GM12873 (cell line): Measurements from ENCODE around the gene PKD2L1.

ENCODE experiments used
- CTCF ChIP-seq: IDR thresholded peaks from 2 replicates; pipeline ENCODE4 v1.5.1; 2012; ENCODE audit warnings: low read depth, mild to moderate bottlenecking, moderate library complexity, low read length, control low read depth; ENCODE audit not compliant: insufficient read depth; ENCODE audit errors: missing control alignments

The PKD2L1 gene

DNA sequence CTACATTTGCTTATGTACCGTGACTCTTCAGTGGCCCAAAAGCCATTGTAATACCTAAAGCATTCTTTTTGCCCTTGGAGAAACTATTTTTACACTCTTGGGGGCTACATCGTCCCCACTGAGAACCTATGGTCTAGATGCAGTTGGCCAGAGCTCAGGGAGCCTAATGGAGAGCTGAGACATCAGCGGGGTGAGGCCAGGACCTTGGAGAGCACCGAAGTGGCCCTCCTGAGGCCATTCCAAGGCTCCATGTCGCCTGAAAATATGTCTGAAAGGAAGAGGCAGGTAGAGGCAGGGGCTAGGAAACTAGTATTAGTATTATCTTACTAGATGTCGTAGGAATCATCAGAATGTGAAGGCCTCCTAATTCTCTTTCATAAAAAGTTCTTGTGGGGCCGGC, 4.9 kb downstream of the PKD2L1 start:
- no peak for TF ChIP-seq CTCF

GRCh38 chr10:100319707-100320402, 10.2 kb downstream of the PKD2L1 start:
- no peak for TF ChIP-seq CTCF

DNA sequence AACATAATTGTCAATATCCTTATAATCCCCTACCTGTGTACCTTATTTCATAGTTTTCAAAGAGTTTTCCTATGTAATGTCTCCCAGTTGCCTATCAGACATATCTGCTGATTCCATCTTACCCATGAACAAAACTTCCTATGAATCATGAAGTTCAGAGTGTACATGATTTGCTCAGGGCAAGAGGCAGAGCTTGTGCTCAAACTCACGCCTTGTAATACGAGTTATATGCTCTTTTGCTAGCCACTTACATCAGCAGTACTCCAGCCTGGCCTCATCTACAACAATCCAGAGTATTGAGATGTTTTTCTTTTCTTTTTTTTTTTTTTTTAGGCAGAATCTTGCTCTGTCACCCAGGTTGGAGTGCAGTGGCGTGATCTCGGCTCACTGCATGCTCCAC, 11.8 kb downstream of the PKD2L1 start:
- TF ChIP-seq CTCF, result no peak

DNA sequence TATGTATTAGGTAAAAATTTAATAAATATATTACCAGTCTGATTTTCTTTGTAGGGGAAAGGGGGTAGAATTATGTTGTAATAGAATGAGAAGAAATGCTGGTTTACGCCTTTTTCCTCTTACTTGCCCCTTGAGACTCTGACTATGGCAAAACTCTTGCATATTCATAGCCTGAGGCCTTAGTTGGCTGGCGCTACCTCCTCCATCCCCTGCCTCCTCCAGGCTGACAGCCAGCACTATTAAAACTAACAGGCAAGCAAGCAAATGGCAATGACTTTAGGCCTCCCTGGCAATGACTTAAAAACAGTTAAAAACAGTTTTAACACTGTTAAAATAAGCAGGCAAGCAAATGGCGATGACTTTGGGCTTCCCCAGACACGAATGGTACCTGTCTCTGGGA, 14.4 kb downstream of the PKD2L1 start:
- no peak for TF ChIP-seq CTCF

DNA sequence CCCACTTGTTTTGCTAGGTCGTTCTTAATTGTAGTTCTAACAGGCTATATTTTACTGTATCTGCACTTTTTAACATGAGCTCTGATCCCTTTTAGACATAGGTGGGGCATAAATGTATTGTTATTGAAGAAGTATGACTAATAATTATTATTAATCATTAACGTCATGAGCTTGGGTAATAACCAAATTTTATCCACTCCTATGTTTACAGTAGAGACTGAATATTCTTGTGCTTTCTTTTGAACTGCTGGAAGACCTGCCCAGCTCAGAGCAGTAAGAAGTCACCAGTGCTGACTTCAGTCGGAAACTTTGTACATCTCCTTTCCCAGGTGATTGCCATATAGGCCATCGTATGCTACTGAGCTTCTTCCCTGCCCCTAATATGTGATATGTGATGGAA, 18.7 kb downstream of the PKD2L1 start:
- no peak for TF ChIP-seq CTCF

GRCh38 chr10:100307684-100308083, 22.3 kb downstream of the PKD2L1 start:
- no peak for TF ChIP-seq CTCF

DNA sequence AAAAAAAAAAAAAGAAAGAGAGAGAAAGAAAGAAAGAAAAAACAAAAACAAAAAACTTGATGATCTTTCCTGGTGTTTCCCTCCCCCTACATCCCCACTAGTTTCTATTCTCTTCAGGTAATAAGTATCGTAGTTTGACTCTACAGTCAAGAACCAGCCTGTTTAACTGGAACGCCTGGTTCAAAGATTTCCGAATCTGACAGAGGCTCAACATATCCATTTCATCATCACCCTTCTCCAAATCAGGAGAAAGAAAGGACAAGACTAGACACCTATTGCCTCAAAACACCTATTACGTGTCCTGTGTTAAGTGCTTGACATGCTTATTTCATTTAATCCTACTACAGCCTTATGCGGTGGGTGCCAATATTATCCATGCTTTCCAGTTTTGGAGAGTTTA, 23.2 kb downstream of the PKD2L1 start:
- TF ChIP-seq CTCF, result no peak
